Astrocyte of the spinal cord (primary cell): ENCODE data around the gene RPL22L1.
A peak's percentile ranks its signal among the peaks of the same experiment; 100 is the strongest.

Experiments
- DNase-seq: peaks from one replicate; pipeline ENCODE4 v3.0.0; 2011; ENCODE audit warnings: low read depth, low spot score
- H3K4me3 ChIP-seq: 2 replicates; pipeline ENCODE4 v1.5.1; 2011; ENCODE audit warnings: low read depth, mild to moderate bottlenecking, low read length, moderate library complexity
- in situ Hi-C: cut with HindIII; loops from 2 replicates; pipeline ENCODE4 v1.10.0; 2017; ENCODE audit warnings: low sequenced_read_pairs
- TF ChIP-seq, protein P1 (sequence below): IDR thresholded peaks from 2 replicates; pipeline ENCODE4 v1.5.1; 2012; ENCODE audit warnings: low read depth, mild to moderate bottlenecking, low read length, inconsistent platforms

Gene RPL22L1

DNA sequence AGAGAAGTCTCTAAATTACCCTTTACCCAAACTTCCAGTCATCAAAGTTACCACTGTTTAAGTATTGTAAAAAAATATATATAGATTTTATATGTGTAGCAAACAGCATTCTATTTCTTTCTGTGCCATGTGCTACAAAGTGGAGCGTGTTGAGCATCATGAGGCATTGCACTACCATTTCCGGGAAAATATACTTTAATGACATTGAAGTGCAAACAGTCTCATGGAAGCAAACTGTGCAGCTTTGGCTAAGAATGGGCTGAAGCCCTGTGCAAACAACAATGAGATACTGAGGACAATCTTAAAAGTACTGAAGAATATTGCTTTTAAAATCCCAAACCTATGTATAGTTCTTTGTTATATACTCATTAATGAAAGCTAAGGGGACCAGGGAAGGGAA, 6.5 kb upstream of the RPL22L1 start:
- no peak overlapping the region for H3K4me3 ChIP-seq
- in situ Hi-C loops, result no loop called here
- TF ChIP-seq, protein P1, sequence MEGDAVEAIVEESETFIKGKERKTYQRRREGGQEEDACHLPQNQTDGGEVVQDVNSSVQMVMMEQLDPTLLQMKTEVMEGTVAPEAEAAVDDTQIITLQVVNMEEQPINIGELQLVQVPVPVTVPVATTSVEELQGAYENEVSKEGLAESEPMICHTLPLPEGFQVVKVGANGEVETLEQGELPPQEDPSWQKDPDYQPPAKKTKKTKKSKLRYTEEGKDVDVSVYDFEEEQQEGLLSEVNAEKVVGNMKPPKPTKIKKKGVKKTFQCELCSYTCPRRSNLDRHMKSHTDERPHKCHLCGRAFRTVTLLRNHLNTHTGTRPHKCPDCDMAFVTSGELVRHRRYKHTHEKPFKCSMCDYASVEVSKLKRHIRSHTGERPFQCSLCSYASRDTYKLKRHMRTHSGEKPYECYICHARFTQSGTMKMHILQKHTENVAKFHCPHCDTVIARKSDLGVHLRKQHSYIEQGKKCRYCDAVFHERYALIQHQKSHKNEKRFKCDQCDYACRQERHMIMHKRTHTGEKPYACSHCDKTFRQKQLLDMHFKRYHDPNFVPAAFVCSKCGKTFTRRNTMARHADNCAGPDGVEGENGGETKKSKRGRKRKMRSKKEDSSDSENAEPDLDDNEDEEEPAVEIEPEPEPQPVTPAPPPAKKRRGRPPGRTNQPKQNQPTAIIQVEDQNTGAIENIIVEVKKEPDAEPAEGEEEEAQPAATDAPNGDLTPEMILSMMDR, result no peak
- DNase-seq, result no peak

DNA sequence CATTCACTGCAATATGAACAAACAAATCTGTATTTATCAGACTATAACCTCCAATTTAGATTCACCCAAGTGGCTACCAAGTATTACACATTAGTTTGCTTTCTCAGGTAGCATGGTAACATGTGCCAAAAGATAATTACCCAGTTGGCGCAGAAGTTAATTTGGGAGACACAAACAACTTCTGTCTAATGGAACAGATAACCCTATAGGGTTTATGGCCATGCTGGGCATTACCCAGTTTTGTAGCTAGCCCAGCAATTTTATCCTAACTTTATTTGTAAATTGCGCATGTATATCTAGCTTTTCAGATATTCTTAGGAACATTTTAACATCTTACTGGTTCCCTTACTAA, 780 bp downstream of the RPL22L1 start:
- peak overlapping the region; percentile 93 for H3K4me3 ChIP-seq
- TF ChIP-seq, protein P1, result no peak
- no peak for DNase-seq
- in situ Hi-C loops, result no loop called here

- in situ Hi-C loops, result no loop called here
- TF ChIP-seq, protein P1, result no peak
- DNase-seq, result no peak
- H3K4me3 ChIP-seq, result peak overlapping the region; percentile 93
These were observed 1.3 kb downstream of the RPL22L1 start for GRCh38 chr3:170868577-170869238.

GRCh38 chr3:170867143-170867937, 2.7 kb downstream of the RPL22L1 start:
- TF ChIP-seq, protein P1, result no peak
- DNase-seq, result no peak
- no peak overlapping the region for H3K4me3 ChIP-seq
- in situ Hi-C loops, result no loop called here

DNA sequence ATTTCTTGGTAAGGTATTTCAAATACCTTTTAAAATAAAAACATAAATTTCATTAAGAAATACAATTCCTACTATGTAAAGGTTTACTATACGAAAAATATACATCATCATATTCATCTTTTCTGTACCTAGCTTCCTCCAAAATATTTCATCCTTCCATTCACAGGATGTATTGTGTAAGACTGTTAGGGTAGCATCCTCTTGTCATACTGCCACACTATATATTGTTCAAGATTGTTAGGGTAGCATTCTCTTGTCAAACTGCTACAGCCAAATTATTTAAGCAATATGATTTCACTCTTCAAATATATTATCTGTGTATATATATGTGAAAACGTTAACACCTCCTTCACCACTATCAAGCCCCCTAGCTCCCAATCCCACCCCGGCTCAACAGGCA, 3.5 kb downstream of the RPL22L1 start:
- no peak for DNase-seq
- no peak overlapping the region for H3K4me3 ChIP-seq
- in situ Hi-C loops, result no loop called here
- TF ChIP-seq, protein P1, result no peak

DNA sequence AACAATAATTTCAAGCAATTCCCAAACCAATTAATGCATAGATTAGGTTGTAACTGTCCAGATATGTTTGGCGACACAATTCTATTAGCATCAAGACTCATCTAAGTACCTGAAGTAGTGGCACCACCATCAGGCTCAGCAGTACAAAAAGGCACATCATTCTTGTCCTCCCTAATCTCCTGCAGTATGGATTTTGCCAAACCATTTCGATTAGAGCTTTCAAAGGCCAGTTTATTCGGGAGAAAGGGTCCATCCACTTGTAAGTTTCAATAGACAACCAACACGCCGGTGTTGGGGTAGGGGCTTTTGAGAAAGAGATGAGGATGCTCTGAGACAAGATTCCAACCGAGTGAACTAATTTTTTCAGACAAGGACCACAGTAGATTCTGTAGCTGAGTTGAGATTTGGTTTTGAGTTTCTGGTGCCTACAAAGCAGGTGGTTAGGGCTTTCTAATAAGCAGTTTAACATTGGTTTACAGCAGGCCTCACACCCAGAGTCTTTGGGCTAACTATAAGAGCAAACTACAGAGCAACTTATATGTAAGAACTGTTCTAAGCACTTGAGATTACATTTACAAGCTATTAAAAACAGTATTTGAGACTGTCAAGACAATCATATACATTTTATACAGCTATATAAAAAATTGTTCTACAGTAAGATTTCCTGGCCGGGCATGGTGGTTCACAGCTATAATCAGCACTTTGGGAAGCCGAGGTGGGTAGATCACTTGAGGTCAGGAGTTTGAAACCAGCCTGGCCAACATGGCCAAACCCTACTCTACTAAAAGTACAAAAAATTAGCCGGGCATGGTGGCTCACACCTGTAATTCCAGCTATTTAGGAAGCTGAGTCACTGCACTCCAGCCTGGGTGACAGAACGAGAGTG, 4.5 kb downstream of the RPL22L1 start:
- H3K4me3 ChIP-seq, result no peak overlapping the region
- in situ Hi-C loops, result no loop called here
- TF ChIP-seq, protein P1, result no peak
- DNase-seq, result peak; percentile 8
